Muscle layer of colon (tissue), 2 donors: ENCODE data around the gene FAM167B.
"Not testable (repeated sequence)": the region's sequence is repeated elsewhere in the genome, so short reads cannot be mapped to it uniquely, and the experiment has no call there.

Experiments used
- H3K27ac ChIP-seq: one replicate; pipeline ENCODE4 v1.7.0; 2013; ENCODE audit warnings: low read depth, mild to moderate bottlenecking, low read length, moderate library complexity
- H3K27me3 ChIP-seq, 2 donors: one replicate each; pipeline ENCODE4 v1.7.0; 2013; ENCODE audit warnings: low read length in 2 of 2, mild to moderate bottlenecking in 2 of 2; ENCODE audit not compliant: insufficient read depth in 2 of 2, control insufficient read depth in 1 of 2
- H3K36me3 ChIP-seq: one replicate; pipeline ENCODE4 v1.7.0; 2013; ENCODE audit warnings: mild to moderate bottlenecking, low read length; ENCODE audit not compliant: insufficient read depth
- H3K4me1 ChIP-seq: one replicate; pipeline ENCODE4 v1.7.0; 2013; ENCODE audit warnings: mild to moderate bottlenecking, low read length; ENCODE audit not compliant: insufficient read depth
- H3K4me3 ChIP-seq, 2 donors: one replicate each; pipeline ENCODE4 v1.7.0; 2013; ENCODE audit warnings: low read length in 2 of 2, low read depth in 1 of 2, mild to moderate bottlenecking in 1 of 2, moderate library complexity in 1 of 2
- H3K9ac ChIP-seq: one replicate; pipeline ENCODE4 v1.7.0; 2013; ENCODE audit warnings: low read length
- H3K9me3 ChIP-seq: one replicate; pipeline ENCODE4 v1.7.0; 2013; ENCODE audit warnings: mild to moderate bottlenecking, low read length
- donor health status: abdominal sarcoma.
- donor health status: Adenocarcinoma of cecum.

FAM167B gene

DNA sequence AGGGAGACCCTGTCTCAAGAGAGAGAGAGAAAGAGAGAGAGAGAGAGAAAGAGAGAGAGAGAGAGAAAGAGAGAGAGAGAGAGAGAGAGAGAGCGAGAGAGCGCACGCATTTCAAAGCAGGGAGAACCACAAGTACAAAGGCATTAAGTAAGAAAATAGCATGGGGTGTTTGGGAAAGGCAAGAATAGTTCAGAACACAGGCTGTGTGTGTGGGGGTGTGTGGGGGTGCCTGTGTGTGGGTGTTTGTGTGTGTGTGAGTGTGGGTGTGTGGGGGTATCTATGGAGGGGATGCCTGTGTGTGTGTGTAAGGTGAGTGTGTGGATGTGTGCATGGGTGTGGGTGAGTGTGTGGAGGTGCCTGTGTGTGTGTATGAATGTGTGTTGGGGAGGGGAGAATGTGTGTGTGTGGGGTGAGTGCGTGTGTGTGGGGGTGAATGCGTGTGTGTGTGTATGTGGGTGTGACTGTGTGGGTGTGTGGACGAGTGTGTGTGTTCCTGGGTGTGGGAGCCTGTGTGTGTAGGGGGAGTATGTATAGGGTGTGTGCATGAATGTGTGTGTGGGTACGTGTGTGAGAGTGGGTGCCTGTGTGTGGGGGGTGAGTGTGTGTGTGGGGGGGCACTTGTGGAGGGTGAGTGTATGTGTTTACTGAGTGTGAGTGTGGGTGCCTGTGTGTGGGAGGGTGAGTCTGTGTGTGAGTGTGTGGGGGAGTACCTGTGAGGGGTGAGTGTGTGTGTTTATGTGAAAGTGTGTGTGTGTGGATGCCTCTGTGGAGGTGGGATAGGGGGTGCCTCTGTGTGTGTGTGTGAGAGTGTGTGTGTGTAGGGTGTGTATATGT is 25.8 kb downstream of the FAM167B start:
- Histone ChIP-seq H3K9me3 (no peaks in the 10 kb centered on the region), H3K36me3 (no peaks in the 10 kb centered on the region), H3K4me1 (no peaks in the 10 kb centered on the region), H3K27ac (no peak overlapping the region), H3K27me3 (peaks cover 3 to 27% of the 10 kb centered on the region in 2 donors), H3K4me3 (no peak overlapping the region), H3K9ac (no peak overlapping the region)

DNA sequence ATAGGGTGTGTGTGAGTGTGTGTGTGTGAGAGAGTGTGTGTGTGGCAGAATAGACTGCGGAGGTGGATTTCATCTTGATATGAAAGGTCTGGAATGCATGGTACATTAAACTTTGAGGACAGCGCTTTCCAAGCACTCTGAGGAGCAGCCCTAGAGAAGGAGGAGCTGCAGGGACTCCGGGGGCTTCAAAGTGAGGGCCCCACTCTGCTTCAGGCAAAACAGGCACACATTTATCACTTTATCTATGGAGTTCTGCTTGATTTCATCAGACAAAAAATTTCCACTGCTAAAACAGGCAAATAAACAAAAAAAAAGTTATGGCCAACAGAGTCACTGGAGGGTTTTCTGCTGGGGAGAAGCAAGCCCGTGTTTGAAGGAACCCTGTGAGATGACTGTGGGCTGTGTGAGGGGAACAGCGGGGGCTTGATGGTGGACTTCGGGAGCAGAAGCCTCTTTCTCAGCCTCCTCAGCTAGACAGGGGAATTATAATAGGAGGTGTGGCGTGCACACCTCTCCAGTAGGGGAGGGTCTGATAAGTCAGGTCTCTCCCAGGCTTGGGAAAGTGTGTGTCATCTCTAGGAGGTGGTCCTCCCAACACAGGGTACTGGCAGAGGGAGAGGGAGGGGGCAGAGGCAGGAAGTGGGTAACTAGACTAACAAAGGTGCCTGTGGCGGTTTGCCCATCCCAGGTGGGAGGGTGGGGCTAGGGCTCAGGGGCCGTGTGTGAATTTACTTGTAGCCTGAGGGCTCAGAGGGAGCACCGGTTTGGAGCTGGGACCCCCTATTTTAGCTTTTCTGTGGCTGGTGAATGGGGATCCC is 26.6 kb downstream of the FAM167B start:
- Histone ChIP-seq H3K27ac (no peak overlapping the region), H3K36me3 (no peaks in the 10 kb centered on the region), H3K4me1 (no peaks in the 10 kb centered on the region), H3K9ac (no peak overlapping the region), H3K27me3 (peaks cover 3 to 27% of the 10 kb centered on the region in 2 donors), H3K4me3 (no peak overlapping the region), H3K9me3 (no peaks in the 10 kb centered on the region)

DNA sequence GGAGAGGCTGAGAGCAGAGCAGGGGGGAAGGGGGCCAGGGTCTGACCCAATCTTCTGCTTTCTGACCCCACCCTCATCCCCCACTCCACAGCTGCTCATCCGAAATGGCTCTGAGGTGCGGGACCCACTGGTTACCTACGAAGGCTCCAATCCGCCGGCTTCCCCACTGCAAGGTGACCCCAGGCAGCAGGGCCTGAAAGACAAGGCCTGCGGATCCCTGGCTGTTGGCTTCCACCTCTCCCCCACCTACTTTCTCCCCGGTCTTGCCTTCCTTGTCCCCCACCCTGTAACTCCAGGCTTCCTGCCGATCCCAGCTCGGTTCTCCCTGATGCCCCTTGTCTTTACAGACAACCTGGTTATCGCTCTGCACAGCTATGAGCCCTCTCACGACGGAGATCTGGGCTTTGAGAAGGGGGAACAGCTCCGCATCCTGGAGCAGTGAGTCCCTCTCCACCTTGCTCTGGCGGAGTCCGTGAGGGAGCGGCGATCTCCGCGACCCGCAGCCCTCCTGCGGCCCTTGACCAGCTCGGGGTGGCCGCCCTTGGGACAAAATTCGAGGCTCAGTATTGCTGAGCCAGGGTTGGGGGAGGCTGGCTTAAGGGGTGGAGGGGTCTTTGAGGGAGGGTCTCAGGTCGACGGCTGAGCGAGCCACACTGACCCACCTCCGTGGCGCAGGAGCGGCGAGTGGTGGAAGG is 27.8 kb downstream of the FAM167B start:
- Histone ChIP-seq H3K9me3 (no peaks in the 10 kb centered on the region), H3K36me3 (no peaks in the 10 kb centered on the region), H3K27ac (no peak overlapping the region), H3K4me3 (no peak overlapping the region), H3K27me3 (peaks cover 3 to 27% of the 10 kb centered on the region in 2 donors), H3K9ac (no peak overlapping the region), H3K4me1 (no peaks in the 10 kb centered on the region)

DNA sequence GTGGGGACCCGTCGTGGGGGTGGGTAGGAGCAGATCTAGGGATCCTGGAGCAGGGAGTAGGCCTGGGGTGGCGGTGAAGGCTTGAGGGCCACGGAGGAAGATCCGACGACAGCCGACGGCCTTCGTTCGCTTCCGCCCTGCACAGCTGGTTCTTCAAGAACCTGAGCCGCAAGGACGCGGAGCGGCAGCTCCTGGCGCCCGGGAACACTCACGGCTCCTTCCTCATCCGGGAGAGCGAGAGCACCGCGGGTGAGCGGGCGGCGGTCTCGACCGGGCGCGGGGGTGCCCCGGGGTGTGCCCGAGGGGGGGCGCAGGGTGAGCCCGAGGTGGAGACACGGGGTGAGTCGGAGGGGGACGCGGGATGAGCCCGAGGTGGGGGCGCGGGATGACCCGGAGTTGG is 28.4 kb downstream of the FAM167B start:
- H3K4me3 ChIP-seq: no peak overlapping the region
- H3K27ac ChIP-seq: no peak overlapping the region
- no peaks in the 10 kb centered on the region for H3K36me3 ChIP-seq
- no peaks in the 10 kb centered on the region for H3K9me3 ChIP-seq
- H3K4me1 ChIP-seq: no peaks in the 10 kb centered on the region
- H3K27me3 ChIP-seq: peaks cover 3 to 27% of the 10 kb centered on the region in 2 donors
- no peak overlapping the region for H3K9ac ChIP-seq

DNA sequence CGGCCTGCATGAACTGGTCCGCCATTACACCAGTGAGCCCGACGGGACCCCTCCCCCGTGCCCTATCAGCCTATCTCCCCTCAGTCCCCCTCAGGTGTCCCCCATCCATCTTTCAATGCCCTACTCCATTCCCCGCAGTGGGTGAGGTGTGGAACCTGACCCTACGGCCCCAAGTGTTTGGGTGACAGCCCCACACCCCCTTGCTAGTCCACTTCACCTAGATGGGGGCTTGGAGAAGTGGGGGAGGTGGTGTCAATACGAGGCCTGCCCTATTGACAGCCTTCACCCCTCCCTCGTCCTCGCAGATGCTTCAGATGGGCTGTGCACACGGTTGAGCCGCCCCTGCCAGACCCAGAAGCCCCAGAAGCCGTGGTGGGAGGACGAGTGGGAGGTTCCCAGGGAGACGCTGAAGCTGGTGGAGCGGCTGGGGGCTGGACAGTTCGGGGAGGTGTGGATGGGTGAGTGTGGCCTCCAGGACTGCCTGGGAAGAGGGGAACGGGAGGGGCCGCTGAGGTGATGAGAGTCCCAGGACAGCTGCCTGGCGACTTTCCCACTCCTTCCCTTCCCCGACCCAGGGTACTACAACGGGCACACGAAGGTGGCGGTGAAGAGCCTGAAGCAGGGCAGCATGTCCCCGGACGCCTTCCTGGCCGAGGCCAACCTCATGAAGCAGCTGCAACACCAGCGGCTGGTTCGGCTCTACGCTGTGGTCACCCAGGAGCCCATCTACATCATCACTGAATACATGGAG is 29.2 kb downstream of the FAM167B start:
- Histone ChIP-seq H3K4me3 (no peak overlapping the region), H3K9me3 (no peaks in the 10 kb centered on the region), H3K9ac (no peak overlapping the region), H3K4me1 (no peaks in the 10 kb centered on the region), H3K36me3 (no peaks in the 10 kb centered on the region), H3K27ac (no peak overlapping the region), H3K27me3 (peaks cover 3 to 27% of the 10 kb centered on the region in 2 donors)

DNA sequence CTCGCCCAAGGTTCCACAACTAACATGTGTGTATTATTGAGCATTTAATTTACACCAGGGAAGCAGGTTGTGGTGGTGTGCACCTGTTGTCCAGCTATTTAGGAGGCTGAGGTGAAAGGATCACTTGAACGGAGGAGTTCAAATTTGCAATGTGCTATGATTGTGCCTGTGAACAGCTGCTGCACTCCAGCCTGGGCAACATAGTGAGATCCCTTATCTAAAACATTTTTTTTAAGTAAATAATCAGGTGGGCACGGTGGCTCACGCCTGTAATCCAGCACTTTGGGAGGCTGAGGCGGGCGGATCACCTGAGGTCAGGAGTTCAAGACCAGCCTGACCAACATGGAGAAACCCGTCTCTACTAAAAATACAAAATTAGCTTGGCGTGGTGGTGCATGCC is 37.8 kb downstream of the FAM167B start:
- H3K4me1 ChIP-seq, H3K36me3 ChIP-seq, H3K4me3 ChIP-seq, H3K27me3 ChIP-seq, H3K9ac ChIP-seq, H3K9me3 ChIP-seq, H3K27ac ChIP-seq: not testable (repeated sequence)

DNA sequence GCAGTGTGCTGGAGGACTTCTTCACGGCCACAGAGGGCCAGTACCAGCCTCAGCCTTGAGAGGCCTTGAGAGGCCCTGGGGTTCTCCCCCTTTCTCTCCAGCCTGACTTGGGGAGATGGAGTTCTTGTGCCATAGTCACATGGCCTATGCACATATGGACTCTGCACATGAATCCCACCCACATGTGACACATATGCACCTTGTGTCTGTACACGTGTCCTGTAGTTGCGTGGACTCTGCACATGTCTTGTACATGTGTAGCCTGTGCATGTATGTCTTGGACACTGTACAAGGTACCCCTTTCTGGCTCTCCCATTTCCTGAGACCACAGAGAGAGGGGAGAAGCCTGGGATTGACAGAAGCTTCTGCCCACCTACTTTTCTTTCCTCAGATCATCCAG is 38.6 kb downstream of the FAM167B start:
- no peaks in the 10 kb centered on the region for H3K4me1 ChIP-seq
- no peak overlapping the region for H3K27ac ChIP-seq
- H3K36me3 ChIP-seq: no peaks in the 10 kb centered on the region
- no peaks in the 10 kb centered on the region for H3K27me3 ChIP-seq
- no peak overlapping the region for H3K9ac ChIP-seq
- H3K9me3 ChIP-seq: no peaks in the 10 kb centered on the region
- no peak overlapping the region for H3K4me3 ChIP-seq

DNA sequence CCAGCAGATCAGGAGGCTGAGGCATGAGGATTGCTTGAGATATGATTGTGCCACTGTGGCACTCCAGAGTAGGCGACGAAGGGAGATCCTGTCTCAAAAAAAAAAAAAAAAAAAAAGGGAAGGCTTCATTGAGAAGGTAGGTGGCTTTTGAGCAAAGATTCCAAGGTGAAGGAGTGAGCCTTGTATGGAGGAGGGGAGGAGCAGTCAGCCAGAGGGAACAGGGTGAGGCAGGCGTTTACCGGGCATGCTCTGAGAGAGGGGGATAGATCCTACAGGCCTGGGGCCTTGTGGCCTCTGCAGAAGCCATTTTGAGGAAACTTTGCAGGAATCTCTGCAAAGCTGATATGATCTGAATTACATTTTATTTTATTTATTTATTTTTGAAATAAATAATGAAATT is 39.7 kb downstream of the FAM167B start:
- Histone ChIP-seq H3K36me3 (no peaks in the 10 kb centered on the region), H3K27me3 (no peaks in the 10 kb centered on the region), H3K9ac (no peak overlapping the region), H3K4me3 (no peak overlapping the region), H3K4me1 (no peaks in the 10 kb centered on the region), H3K9me3 (no peaks in the 10 kb centered on the region), H3K27ac (no peak overlapping the region)

DNA sequence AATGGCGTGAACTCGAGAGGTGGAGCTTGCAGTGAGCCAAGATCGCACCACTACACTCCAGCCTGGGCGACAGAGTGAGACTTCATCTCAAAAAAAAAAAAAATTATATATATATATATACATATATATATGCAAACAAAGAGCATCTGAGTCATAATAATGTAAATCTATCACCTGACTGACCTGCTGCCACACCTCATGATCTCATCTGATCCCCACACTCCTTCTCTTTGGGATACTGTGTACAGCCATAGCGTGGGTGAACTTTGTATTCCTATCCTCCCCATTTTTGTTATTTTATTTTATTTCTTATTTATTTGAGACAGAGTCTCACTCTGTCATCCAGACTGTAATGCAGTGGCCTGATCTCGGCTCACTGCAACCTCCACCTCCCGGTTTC is 42.2 kb downstream of the FAM167B start:
- Histone ChIP-seq H3K4me3 (no peak overlapping the region), H3K9ac (no peak overlapping the region), H3K4me1 (peaks cover 5% of the 10 kb centered on the region), H3K36me3 (no peaks in the 10 kb centered on the region), H3K27me3 (no peaks in the 10 kb centered on the region), H3K9me3 (no peaks in the 10 kb centered on the region), H3K27ac (no peak overlapping the region)

DNA sequence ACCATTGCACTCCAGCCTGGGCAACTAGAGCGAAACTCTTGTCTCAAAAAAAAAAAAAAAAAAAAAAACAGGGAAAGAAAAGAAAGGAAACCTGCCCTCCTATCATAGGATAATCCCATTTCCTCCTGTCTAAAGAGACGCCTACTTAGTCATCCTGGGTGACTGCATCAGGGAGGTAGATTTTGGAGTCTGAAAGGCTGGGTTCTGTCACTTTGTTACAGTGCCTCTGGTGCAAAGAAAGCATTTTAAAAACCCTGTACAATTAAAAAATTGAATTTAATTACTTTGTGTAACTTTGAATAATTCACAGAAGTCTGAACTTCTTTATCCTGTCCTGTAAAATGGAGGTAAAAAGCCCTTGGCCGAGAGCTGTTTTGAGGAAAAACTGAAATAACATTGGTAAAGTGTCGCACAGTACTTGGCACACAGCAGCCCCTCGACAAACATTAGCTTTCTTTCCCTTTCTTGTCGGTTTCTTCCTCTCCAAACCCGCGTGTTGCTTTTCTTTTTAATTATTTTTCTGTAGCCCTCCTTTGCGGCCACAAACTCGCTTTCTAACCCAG is 44.2 kb downstream of the FAM167B start:
- Histone ChIP-seq H3K9ac (peak overlapping the region; percentile 27), H3K4me1 (peaks cover 5% of the 10 kb centered on the region), H3K27me3 (no peaks in the 10 kb centered on the region), H3K4me3 (peak overlapping the region; percentile 68 to 79), H3K36me3 (no peaks in the 10 kb centered on the region), H3K9me3 (no peaks in the 10 kb centered on the region), H3K27ac (peak overlapping the region; percentile 80)
